Fibroblast of mammary gland (primary cell): ENCODE data around the gene ZNF182.
A peak's percentile ranks its signal among the peaks of the same experiment; 100 is the strongest.
"Not testable (repeated sequence)": the region's sequence is repeated elsewhere in the genome, so short reads cannot be mapped to it uniquely, and the experiment has no call there.

Experiments
- DNase-seq: peaks from one replicate; pipeline ENCODE4 v3.0.0-alpha.2; 2010; ENCODE audit warnings: low read depth
- H3K4me3 ChIP-seq: 2 replicates; pipeline ENCODE4 v1.5.1; 2011; ENCODE audit warnings: low read depth, mild to moderate bottlenecking, low read length, moderate library complexity; ENCODE audit not compliant: control insufficient read depth
- CTCF ChIP-seq: conservative IDR thresholded peaks from 2 replicates; pipeline ENCODE4 v1.5.1; 2011; ENCODE audit warnings: low read depth, low read length, inconsistent platforms; ENCODE audit not compliant: control insufficient read depth, insufficient read depth

ZNF182 gene

GRCh38 chrX:48028091-48028490 is 24.3 kb upstream of the ZNF182 start:
- TF ChIP-seq CTCF = no peak
- no peak overlapping the region for H3K4me3 ChIP-seq

GRCh38 chrX:48027545-48027944 is 23.8 kb upstream of the ZNF182 start:
- H3K4me3 ChIP-seq, DNase-seq: not testable (repeated sequence)

More at GRCh38 chrX:48028091-48028490, 24.3 kb upstream of the ZNF182 start:
- DNase-seq = no peak

GRCh38 chrX:48025561-48025960 is 21.8 kb upstream of the ZNF182 start:
- no peak overlapping the region for H3K4me3 ChIP-seq
- peak; percentile 52 for TF ChIP-seq CTCF
- DNase-seq = peak; percentile 70

GRCh38 chrX:48022738-48023137 is 18.9 kb upstream of the ZNF182 start:
- DNase-seq = peak; percentile 9
- H3K4me3 ChIP-seq = no peak overlapping the region
- no peak for TF ChIP-seq CTCF

- no peak for TF ChIP-seq CTCF
- H3K4me3 ChIP-seq = no peak overlapping the region
- no peak for DNase-seq
These were observed 18.3 kb upstream of the ZNF182 start for GRCh38 chrX:48022100-48022499.

- peak; percentile 80 for DNase-seq
- H3K4me3 ChIP-seq = peak overlapping the region; percentile 62
- TF ChIP-seq CTCF = no peak
These were observed 17.5 kb upstream of the ZNF182 start for GRCh38 chrX:48021026-48021900.

GRCh38 chrX:48020472-48020871 is 16.7 kb upstream of the ZNF182 start:
- not testable (repeated sequence) for DNase-seq, H3K4me3 ChIP-seq

GRCh38 chrX:48019892-48020291 is 16.1 kb upstream of the ZNF182 start:
- not testable (repeated sequence) for H3K4me3 ChIP-seq, DNase-seq

GRCh38 chrX:48016583-48017310 is 13.0 kb upstream of the ZNF182 start:
- not testable (repeated sequence) for DNase-seq

GRCh38 chrX:48009445-48009960 is 5.7 kb upstream of the ZNF182 start:
- H3K4me3 ChIP-seq, DNase-seq: not testable (repeated sequence)

More at GRCh38 chrX:48016583-48017310, 13.0 kb upstream of the ZNF182 start:
- H3K4me3 ChIP-seq = not testable (repeated sequence)

- DNase-seq, H3K4me3 ChIP-seq: not testable (repeated sequence)
These were observed 2.9 kb upstream of the ZNF182 start, which contains the start of gene SPACA5 for GRCh38 chrX:48006688-48007087. SPACA5 (plus strand) TSS chrX:48006988; CDS start chrX:48007803, 815 bp downstream.
